ENCODE results near the gene GBP4. TPM values are rescaled to one million over a fixed set of nuclear protein-coding genes. Genes with fewer than 3 reads are reported as not detected.
"Not testable (repeated sequence)": the region's sequence is repeated elsewhere in the genome, so short reads cannot be mapped to it uniquely, and the experiment has no call there.

The GBP4 gene
- 1 to 10 TPM; 3.6 to 5.1 (median 4.2) TPM for total RNA-seq

GRCh38 chr1:89198491-89199072 lies at the start of gene GBP4:
Gene GBP4 (minus strand): TSS chr1:89198942. CDS start chr1:89198834, 108 bp downstream.
- no peaks in the 10 kb centered on the region for H3K27me3 ChIP-seq
- peak within 1 kb of the TSS; percentile 64 to 80 for H3K27ac ChIP-seq
- H3K4me3 ChIP-seq = peak within 1 kb of the TSS; percentile 53 to 65 (median 54)
- DNase-seq (ENCODE audit: low spot score in 2 of 2) = peak in 1 of 2 donors; percentile 50
- no peaks in the 10 kb centered on the region for H3K9me3 ChIP-seq
- intact Hi-C loops (cut with DNase I; ENCODE audit: low total_unique reads) = no loop called here
- TF ChIP-seq POLR2AphosphoS5 (IDR thresholded peaks at IDR 0.05) (peak in 1 of 3 donors; percentile 10), POLR2A (IDR thresholded peaks at IDR 0.05) (no peak), CTCF (IDR thresholded peaks at IDR 0.05) (no peak)
- no peaks in the 10 kb centered on the region for H3K4me1 ChIP-seq
- no peaks in the 10 kb centered on the region for H3K36me3 ChIP-seq

GRCh38 chr1:89243046-89243445 lies 44.3 kb upstream of the GBP4 start:
- no peaks in the 10 kb centered on the region for H3K27me3 ChIP-seq
- TF ChIP-seq POLR2AphosphoS5 (IDR thresholded peaks at IDR 0.05) = no peak
- TF ChIP-seq CTCF (IDR thresholded peaks at IDR 0.05) = no peak
- no peaks in the 10 kb centered on the region for H3K4me1 ChIP-seq
- no peaks in the 10 kb centered on the region for H3K9me3 ChIP-seq
- DNase-seq (ENCODE audit: low spot score in 2 of 2) = no peak
- H3K4me3 ChIP-seq = no peak overlapping the region
- intact Hi-C loops (cut with DNase I; ENCODE audit: low total_unique reads) = no loop called here
- H3K36me3 ChIP-seq = no peaks in the 10 kb centered on the region
- H3K27ac ChIP-seq = no peak overlapping the region

GRCh38 chr1:89221341-89221740 lies 22.6 kb upstream of the GBP4 start:
- H3K27ac ChIP-seq = no peak overlapping the region
- DNase-seq (ENCODE audit: low spot score in 2 of 2) = no peak
- H3K9me3 ChIP-seq = no peaks in the 10 kb centered on the region
- H3K4me3 ChIP-seq = no peak overlapping the region
- intact Hi-C loops (cut with DNase I; ENCODE audit: low total_unique reads) = no loop called here
- H3K36me3 ChIP-seq = no peaks in the 10 kb centered on the region
- TF ChIP-seq CTCF (IDR thresholded peaks at IDR 0.05) (no peak), POLR2A (IDR thresholded peaks at IDR 0.05) (no peak), POLR2AphosphoS5 (IDR thresholded peaks at IDR 0.05) (no peak)
- H3K27me3 ChIP-seq = no peaks in the 10 kb centered on the region
- no peaks in the 10 kb centered on the region for H3K4me1 ChIP-seq

- H3K36me3 ChIP-seq; H3K4me1 ChIP-seq; intact Hi-C loops (cut with DNase I; ENCODE audit: low total_unique reads); H3K4me3 ChIP-seq; H3K27me3 ChIP-seq; H3K9me3 ChIP-seq; DNase-seq (ENCODE audit: low spot score in 2 of 2); H3K27ac ChIP-seq: not testable (repeated sequence)
These were observed 21.1 kb upstream of the GBP4 start for GRCh38 chr1:89219851-89220250.

GRCh38 chr1:89218941-89219340 lies 20.2 kb upstream of the GBP4 start:
- H3K4me1 ChIP-seq; intact Hi-C loops (cut with DNase I; ENCODE audit: low total_unique reads); H3K9me3 ChIP-seq; H3K27me3 ChIP-seq; DNase-seq (ENCODE audit: low spot score in 2 of 2); H3K4me3 ChIP-seq; H3K36me3 ChIP-seq; H3K27ac ChIP-seq: not testable (repeated sequence)

GRCh38 chr1:89213347-89213746 lies 14.6 kb upstream of the GBP4 start:
- Histone ChIP-seq H3K27ac (no peak overlapping the region), H3K4me1 (no peaks in the 10 kb centered on the region), H3K36me3 (no peaks in the 10 kb centered on the region), H3K9me3 (peaks cover 0 to 7% of the 10 kb centered on the region in 2 donors), H3K27me3 (no peaks in the 10 kb centered on the region), H3K4me3 (no peak overlapping the region)
- no peak for DNase-seq (ENCODE audit: low spot score in 2 of 2)
- no peak for TF ChIP-seq CTCF (IDR thresholded peaks at IDR 0.05)
- no peak for TF ChIP-seq POLR2A (IDR thresholded peaks at IDR 0.05)
- TF ChIP-seq POLR2AphosphoS5 (IDR thresholded peaks at IDR 0.05) = no peak
- intact Hi-C loops (cut with DNase I; ENCODE audit: low total_unique reads) = no loop called here

Measured in breast epithelium (tissue), 4 donors.